IPS DF 4.7 (cell line): ENCODE measurements around the gene PGR.

Experiments
- DNase-seq: peaks from one replicate; pipeline ENCODE4 v3.0.0-alpha.2; 2013; ENCODE audit warnings: low spot score; ENCODE audit errors: extremely low read depth

PGR gene

GRCh38 chr11:101010899-101011298 is 118.7 kb downstream of the PGR start:
- no peak for DNase-seq

GRCh38 chr11:101009690-101010055 is 119.9 kb downstream of the PGR start:
- no peak for DNase-seq

- DNase-seq, result no peak
These were observed 120.5 kb downstream of the PGR start for GRCh38 chr11:101008961-101009689.

- DNase-seq, result no peak
These were observed 126.1 kb downstream of the PGR start for GRCh38 chr11:101003468-101003867.

- DNase-seq, result no peak
These were observed 129.9 kb downstream of the PGR start for GRCh38 chr11:100999756-101000155.

GRCh38 chr11:100994966-100995365 is 134.6 kb downstream of the PGR start:
- DNase-seq, result no peak

- no peak for DNase-seq
These were observed 138.1 kb downstream of the PGR start for GRCh38 chr11:100991541-100991940.

- DNase-seq, result no peak
These were observed 138.7 kb downstream of the PGR start for GRCh38 chr11:100990931-100991330.

GRCh38 chr11:100984668-100985067 is 144.9 kb downstream of the PGR start:
- DNase-seq, result no peak

GRCh38 chr11:100981196-100981824 is 148.3 kb downstream of the PGR start:
- DNase-seq, result no peak

GRCh38 chr11:100980156-100980555 is 149.5 kb downstream of the PGR start:
- no peak for DNase-seq
